ENCODE results near the gene ALG3. TPM values are rescaled to one million over a fixed set of nuclear protein-coding genes. Genes with fewer than 3 reads are reported as not detected.

Gene ALG3
- total and polyA plus RNA-seq, 2 experiments from 2014 or later = 76.9 to 109 TPM

GRCh38 chr3:184240384-184241140 lies 8.2 kb downstream of the ALG3 start:
- H3K4me2 ChIP-seq = peak overlapping the region; percentile 84
- H3K9me2 ChIP-seq (ENCODE audit: insufficient read depth) = no peaks in the 10 kb centered on the region
- peaks cover 3% of the 10 kb centered on the region; the same call in 1 of the 2 replicates for H3K36me3 ChIP-seq (ENCODE audit: insufficient read depth)
- ATAC-seq (peak; percentile 28), DNase-seq (ENCODE audit: low spot score) (peak; percentile 65)
- no peaks in the 10 kb centered on the region for H3K9me3 Mint-ChIP-seq
- H3K4me3 ChIP-seq = peak overlapping the region; percentile 62
- H2AFZ ChIP-seq = no peak overlapping the region
- no peaks in the 10 kb centered on the region for H3K79me2 ChIP-seq (replicated peaks; ENCODE audit: insufficient read depth)
- peak; percentile 79 for TF ChIP-seq REST (IDR thresholded peaks at IDR 0.05; ENCODE audit: unreplicated experiment)
- TF ChIP-seq ZNF114 (CRISPR knock-in tag; IDR thresholded peaks at IDR 0.05) = no peak
- no peak overlapping the region for H3K27ac ChIP-seq (ENCODE audit: low read depth)
- H3K27me3 Mint-ChIP-seq (ENCODE audit: insufficient read depth, low read depth, poor library complexity) = peaks cover 9% of the 10 kb centered on the region
- H3K27ac Mint-ChIP-seq = no peak overlapping the region
- peaks cover 11% of the 10 kb centered on the region for H3K27me3 ChIP-seq (ENCODE audit: insufficient read depth)
- H3K4me1 Mint-ChIP-seq = peaks cover 14% of the 10 kb centered on the region
- peaks cover 12% of the 10 kb centered on the region for H4K20me1 ChIP-seq (replicated peaks; ENCODE audit: insufficient read depth)
- H3F3A ChIP-seq (replicated peaks; ENCODE audit: low read depth) = no peaks in the 10 kb centered on the region
- no peaks in the 10 kb centered on the region for H3K4me1 ChIP-seq (ENCODE audit: insufficient read depth)
- H3K36me3 Mint-ChIP-seq (ENCODE audit: low read depth) = peaks cover 33% of the 10 kb centered on the region
- 0 out of 3 replicates have a peak overlapping the region, but pooled peaks have one; percentile 38 for H3K4me3 Mint-ChIP-seq

- Mint-ChIP-seq H3K36me3 (ENCODE audit: low read depth) (peaks cover 26% of the 10 kb centered on the region), H3K9me3 (no peaks in the 10 kb centered on the region), H3K27me3 (ENCODE audit: insufficient read depth, low read depth, poor library complexity) (peaks cover 9% of the 10 kb centered on the region), H3K27ac (no peak overlapping the region), H3K4me1 (peaks cover 14% of the 10 kb centered on the region), H3K4me3 (no peak overlapping the region; the same call in 2 of the 3 replicates)
- Histone ChIP-seq H3K4me1 (ENCODE audit: insufficient read depth) (no peaks in the 10 kb centered on the region), H3K27me3 (ENCODE audit: insufficient read depth) (peaks cover 11% of the 10 kb centered on the region), H3K4me3 (no peak overlapping the region), H3K4me2 (no peak overlapping the region), H4K20me1 (replicated peaks; ENCODE audit: insufficient read depth) (peaks cover 12% of the 10 kb centered on the region), H3K79me2 (replicated peaks; ENCODE audit: insufficient read depth) (no peaks in the 10 kb centered on the region), H3K9me2 (ENCODE audit: insufficient read depth) (no peaks in the 10 kb centered on the region), H2AFZ (no peak overlapping the region), H3K27ac (ENCODE audit: low read depth) (no peak overlapping the region), H3F3A (replicated peaks; ENCODE audit: low read depth) (no peaks in the 10 kb centered on the region), H3K36me3 (ENCODE audit: insufficient read depth) (peaks cover under 1% of the 10 kb centered on the region; the same call in 1 of the 2 replicates)
- ATAC-seq (no peak), DNase-seq (ENCODE audit: low spot score) (no peak)
- TF ChIP-seq NANOG (IDR thresholded peaks at IDR 0.05; ENCODE audit: borderline replicate concordance) (no peak), EZH2phosphoT487 (IDR thresholded peaks at IDR 0.05; ENCODE audit: unreplicated experiment) (no peak), ZNF114 (CRISPR knock-in tag; IDR thresholded peaks at IDR 0.05) (no peak), ZNF462 (CRISPR knock-in tag; IDR thresholded peaks at IDR 0.05) (no peak), REST (IDR thresholded peaks at IDR 0.05; ENCODE audit: unreplicated experiment) (no peak), JUNB (IDR thresholded peaks at IDR 0.05; ENCODE audit: unreplicated experiment) (no peak), POLR2AphosphoS5 (IDR thresholded peaks at IDR 0.05; ENCODE audit: low read depth) (no peak)
These were observed 9.1 kb downstream of the ALG3 start for GRCh38 chr3:184239708-184240107.

Measured in GM23338 (cell line).